Esophagus (tissue), 2 donors: ENCODE data around the gene ERC1. TPM values are rescaled to one million over a fixed set of nuclear protein-coding genes. Genes with fewer than 3 reads are reported as not detected.
A peak's percentile ranks its signal among the peaks of the same experiment; 100 is the strongest.
"Not testable (repeated sequence)": the region's sequence is repeated elsewhere in the genome, so short reads cannot be mapped to it uniquely, and the experiment has no call there.

Experiments used
- H3K27ac ChIP-seq, 2 donors: one replicate each; pipeline ENCODE4 v1.5.1; 2013; ENCODE audit warnings: low read depth in 2 of 2, mild to moderate bottlenecking in 2 of 2, inconsistent platforms in 1 of 2, low read length in 1 of 2, moderate library complexity in 1 of 2
- H3K27me3 ChIP-seq, 2 donors: one replicate each; pipeline ENCODE4 v1.6.1; 2013; ENCODE audit warnings: low read length in 2 of 2, control low read depth in 1 of 2, mild to moderate bottlenecking in 1 of 2; ENCODE audit not compliant: insufficient read depth in 2 of 2, control insufficient read depth in 1 of 2
- H3K36me3 ChIP-seq, 2 donors: one replicate each; pipeline ENCODE4 v1.6.1; 2013; ENCODE audit warnings: low read length in 1 of 2; ENCODE audit not compliant: control insufficient read depth in 2 of 2, insufficient read depth in 2 of 2
- H3K4me1 ChIP-seq, 2 donors: one replicate each; pipeline ENCODE4 v1.6.1; 2013; ENCODE audit warnings: low read length in 1 of 2; ENCODE audit not compliant: control insufficient read depth in 2 of 2, insufficient read depth in 2 of 2
- H3K4me3 ChIP-seq, 2 donors: one replicate each; pipeline ENCODE4 v1.5.1; 2013; ENCODE audit warnings: low read length in 2 of 2, mild to moderate bottlenecking in 2 of 2, low read depth in 1 of 2, moderate library complexity in 1 of 2
- H3K9me3 ChIP-seq, 2 donors: one replicate each; pipeline ENCODE4 v1.6.1; 2013; ENCODE audit warnings: mild to moderate bottlenecking in 2 of 2, low read depth in 1 of 2, low read length in 1 of 2, moderate library complexity in 1 of 2; ENCODE audit not compliant: control insufficient read depth in 2 of 2, insufficient read depth in 1 of 2
- WGBS, 2 donors: extraction: QIAGEN DNeasy Blood & Tissue Kit; methylation state at CpG; one replicate each; pipeline ENCODE4 v1.1.7; 2013; 5-methylcytosine and 5-hydroxymethylcytosine counted together
- polyA plus RNA-seq, 2 donors: library from polyadenylated mRNA; stranded (reverse); fragments of 200-250 nt; gene quantifications; one replicate each; pipeline ENCODE4 v1.2.3, GENCODE V29; 2013
- donor health status: healthy with polysubstance abuse.
- donor health status: Bipolar disorder and iron deficiency.

ERC1 gene
- polyA plus RNA-seq, 2 donors: 6.4 to 8.7 TPM

- H3K27ac ChIP-seq: no peak overlapping the region
- no peaks in the 10 kb centered on the region for H3K9me3 ChIP-seq
- no peaks in the 10 kb centered on the region for H3K4me1 ChIP-seq
- H3K4me3 ChIP-seq: no peak overlapping the region
- no peaks in the 10 kb centered on the region for H3K27me3 ChIP-seq
- WGBS, 2 donors: 42 to 45% methylated on average over 4 of the region's 4 CpGs
- H3K36me3 ChIP-seq: peaks cover 0 to 6% of the 10 kb centered on the region in 2 donors
Measured at GRCh38 chr12:1305791-1306500, 314.9 kb downstream of the ERC1 start.

- no peaks in the 10 kb centered on the region for H3K9me3 ChIP-seq
- WGBS, 2 donors: 72% methylated on average over 4 of the region's 4 CpGs
- H3K4me3 ChIP-seq: no peak overlapping the region
- no peaks in the 10 kb centered on the region for H3K4me1 ChIP-seq
- H3K27ac ChIP-seq: no peak overlapping the region
- H3K36me3 ChIP-seq: peaks cover 0 to 6% of the 10 kb centered on the region in 2 donors
- H3K27me3 ChIP-seq: no peaks in the 10 kb centered on the region
Measured at GRCh38 chr12:1306817-1307216, 315.8 kb downstream of the ERC1 start.

- Histone ChIP-seq H3K4me3 (no peak overlapping the region), H3K4me1 (no peaks in the 10 kb centered on the region), H3K36me3 (peaks cover 0 to 6% of the 10 kb centered on the region in 2 donors), H3K27ac (no peak overlapping the region), H3K27me3 (no peaks in the 10 kb centered on the region), H3K9me3 (no peaks in the 10 kb centered on the region)
- 97 to 98% methylated on average over 1 of the region's 1 CpG for WGBS, 2 donors
Measured at GRCh38 chr12:1307796-1308195, 316.8 kb downstream of the ERC1 start.

GRCh38 chr12:1309613-1310012 lies 318.6 kb downstream of the ERC1 start:
- no peaks in the 10 kb centered on the region for H3K4me1 ChIP-seq
- H3K36me3 ChIP-seq: peaks cover 0 to 6% of the 10 kb centered on the region in 2 donors
- no peak overlapping the region for H3K27ac ChIP-seq
- 76 to 83% methylated on average over 8 of the region's 8 CpGs for WGBS, 2 donors
- no peak overlapping the region for H3K4me3 ChIP-seq
- no peaks in the 10 kb centered on the region for H3K9me3 ChIP-seq
- no peaks in the 10 kb centered on the region for H3K27me3 ChIP-seq

GRCh38 chr12:1310653-1311052 lies 319.6 kb downstream of the ERC1 start:
- Histone ChIP-seq H3K36me3 (peaks cover 0 to 6% of the 10 kb centered on the region in 2 donors), H3K27me3 (no peaks in the 10 kb centered on the region), H3K4me3 (no peak overlapping the region), H3K4me1 (no peaks in the 10 kb centered on the region), H3K27ac (peak overlapping the region in 1 of 2 donors; percentile 3), H3K9me3 (no peaks in the 10 kb centered on the region)
- WGBS, 2 donors: 67 to 73% methylated on average over 4 of the region's 4 CpGs

GRCh38 chr12:1311145-1311544 lies 320.1 kb downstream of the ERC1 start:
- H3K4me3 ChIP-seq: no peak overlapping the region
- H3K27me3 ChIP-seq: no peaks in the 10 kb centered on the region
- H3K9me3 ChIP-seq: no peaks in the 10 kb centered on the region
- peaks cover 0 to 6% of the 10 kb centered on the region in 2 donors for H3K36me3 ChIP-seq
- 59 to 81% methylated on average over 1 of the region's 1 CpG for WGBS, 2 donors
- no peaks in the 10 kb centered on the region for H3K4me1 ChIP-seq
- H3K27ac ChIP-seq: no peak overlapping the region

GRCh38 chr12:1313906-1314305 lies 322.9 kb downstream of the ERC1 start:
- 96 to 98% methylated on average over 2 of the region's 2 CpGs for WGBS, 2 donors
- Histone ChIP-seq H3K36me3 (peaks cover 0 to 3% of the 10 kb centered on the region in 2 donors), H3K27me3 (no peaks in the 10 kb centered on the region), H3K4me1 (no peaks in the 10 kb centered on the region), H3K27ac (no peak overlapping the region), H3K4me3 (no peak overlapping the region), H3K9me3 (no peaks in the 10 kb centered on the region)

GRCh38 chr12:1314523-1314922 lies 323.5 kb downstream of the ERC1 start:
- 66 to 98% methylated on average over 1 of the region's 1 CpG for WGBS, 2 donors
- Histone ChIP-seq H3K27me3 (no peaks in the 10 kb centered on the region), H3K4me1 (no peaks in the 10 kb centered on the region), H3K9me3 (no peaks in the 10 kb centered on the region), H3K4me3 (no peak overlapping the region), H3K36me3 (no peaks in the 10 kb centered on the region), H3K27ac (no peak overlapping the region)

- not testable (repeated sequence) for H3K27me3 ChIP-seq, H3K27ac ChIP-seq, H3K36me3 ChIP-seq, H3K4me3 ChIP-seq, H3K9me3 ChIP-seq, H3K4me1 ChIP-seq
- WGBS, 2 donors: 93 to 94% methylated on average over 5 of the region's 5 CpGs
Measured at GRCh38 chr12:1316991-1317390, 326.0 kb downstream of the ERC1 start.

- H3K9me3 ChIP-seq: no peaks in the 10 kb centered on the region
- H3K4me3 ChIP-seq: no peak overlapping the region
- H3K27me3 ChIP-seq: no peaks in the 10 kb centered on the region
- no peaks in the 10 kb centered on the region for H3K4me1 ChIP-seq
- peak overlapping the region; percentile 52 to 83 for H3K27ac ChIP-seq
- 21 to 33% methylated on average over 7 of the region's 7 CpGs for WGBS, 2 donors
- no peaks in the 10 kb centered on the region for H3K36me3 ChIP-seq
Measured at GRCh38 chr12:1318327-1319031, 327.5 kb downstream of the ERC1 start.
